Stimulated activated CD8-positive, alpha-beta memory T cell treated with anti-CD3 and anti-CD28 coated beads, Interleukin-4, amount 100 ng/mL, for 48 hours (primary cell): ENCODE data around the gene KRTAP12-3.
"Not testable (repeated sequence)": the region's sequence is repeated elsewhere in the genome, so short reads cannot be mapped to it uniquely, and the experiment has no call there.

Source experiments
- DNase-seq: peaks from one replicate; pipeline ENCODE4 v3.0.0-alpha.2; 2020

KRTAP12-3 gene

GRCh38 chr21:44653123-44653522 is 4.6 kb upstream of the KRTAP12-3 start:
- no peak for DNase-seq

GRCh38 chr21:44653656-44654575 is 3.8 kb upstream of the KRTAP12-3 start:
- no peak for DNase-seq

GRCh38 chr21:44654576-44655175 is 3.1 kb upstream of the KRTAP12-3 start, which contains the start of gene KRTAP12-4:
TSS of gene KRTAP12-4 (minus strand) at chr21:44654659. CDS start at chr21:44654614, 45 bp downstream.
- DNase-seq = no peak

- DNase-seq = no peak
These were observed 864 bp upstream of the KRTAP12-3 start for GRCh38 chr21:44656868-44657267.

- DNase-seq = no peak
These were observed 794 bp downstream of the KRTAP12-3 start for GRCh38 chr21:44658541-44658910.

- no peak for DNase-seq
These were observed 1.3 kb downstream of the KRTAP12-3 start for GRCh38 chr21:44658913-44659595.

GRCh38 chr21:44661567-44661966 is 3.8 kb downstream of the KRTAP12-3 start:
- not testable (repeated sequence) for DNase-seq

GRCh38 chr21:44664691-44665090 is 7.0 kb downstream of the KRTAP12-3 start:
- no peak for DNase-seq

GRCh38 chr21:44666401-44667320 is 8.9 kb downstream of the KRTAP12-3 start, which contains the start of gene KRTAP12-2:
TSS of gene KRTAP12-2 (minus strand) at chr21:44666927. CDS start at chr21:44666886, 41 bp downstream.
- DNase-seq = no peak

GRCh38 chr21:44667612-44668011 is 9.9 kb downstream of the KRTAP12-3 start:
- no peak for DNase-seq

GRCh38 chr21:44670642-44671432 is 13.1 kb downstream of the KRTAP12-3 start:
- no peak for DNase-seq

- DNase-seq = no peak
These were observed 14.2 kb downstream of the KRTAP12-3 start for GRCh38 chr21:44671911-44672310.

GRCh38 chr21:44677881-44678280 is 20.1 kb downstream of the KRTAP12-3 start:
- DNase-seq = no peak

- no peak for DNase-seq
These were observed 23.4 kb downstream of the KRTAP12-3 start for GRCh38 chr21:44681152-44681551.

- DNase-seq = no peak
These were observed 24.3 kb downstream of the KRTAP12-3 start, which contains the start of gene KRTAP12-1 for GRCh38 chr21:44681861-44682579. TSS of gene KRTAP12-1 (minus strand) at chr21:44682163. CDS start at chr21:44682123, 40 bp downstream.

GRCh38 chr21:44682580-44683151 is 24.9 kb downstream of the KRTAP12-3 start:
- DNase-seq = no peak

GRCh38 chr21:44684077-44684476 is 26.3 kb downstream of the KRTAP12-3 start:
- DNase-seq = no peak

GRCh38 chr21:44684483-44684882 is 26.8 kb downstream of the KRTAP12-3 start:
- no peak for DNase-seq

- not testable (repeated sequence) for DNase-seq
These were observed 27.3 kb downstream of the KRTAP12-3 start for GRCh38 chr21:44685050-44685449.
